B cell (primary cell): ENCODE results near the gene GABRG3. TPM values are rescaled to one million over a fixed set of nuclear protein-coding genes. Genes with fewer than 3 reads are reported as not detected.

Experiments
- ATAC-seq: fragments of 200-7000 bp; cut with Tn5 transposase; one replicate; pipeline ENCODE4 v1.10.0; 2021; ENCODE audit warnings: low read depth, mild to moderate bottlenecking, moderate number of reproducible peaks, moderate library complexity
- CTCF ChIA-PET: fragments of 350-600 bp; sonication (Branson Sonifier 250); formaldehyde crosslinking; loops from one replicate; lab custom pipeline; 2021; ENCODE audit warnings: antibody characterized with exemption, inconsistent platforms; lab: Charles Lee
- POLR2A ChIA-PET: fragments of 350-600 bp; sonication (Branson Sonifier 250); formaldehyde crosslinking; loops from one replicate; lab custom pipeline; 2021; ENCODE audit warnings: antibody characterized with exemption; lab: Charles Lee
- DNase-seq: peaks from one replicate; pipeline ENCODE4 v3.0.0; 2013
- H2AFZ ChIP-seq: 2 replicates; pipeline ENCODE4 v1.6.1; 2012; ENCODE audit warnings: mild to moderate bottlenecking, low read depth, low read length; ENCODE audit not compliant: insufficient read depth, poor library complexity, severe bottlenecking
- H3K27ac ChIP-seq, 2 donors: 1 replicate in 1 of 2; 2 replicates in 1 of 2; pipeline ENCODE4 v1.5.1; 2012 to 2013; ENCODE audit warnings: low read length in 2 of 2, mild to moderate bottlenecking in 2 of 2, moderate library complexity in 1 of 2
- H3K27me3 ChIP-seq, 4 experiments: fragments of 200-600 bp in 1 of 4; sonication (generic) in 1 of 4; replicated peaks in 1 of 4; 1 replicate in 2 of 4; 2 replicates in 2 of 4; pipeline versions ENCODE4 v1.6.1 to v1.7.0; 2013 to 2016; ENCODE audit warnings: low read length in 3 of 4, mild to moderate bottlenecking in 2 of 4, mixed read lengths in 1 of 4, moderate library complexity in 1 of 4; ENCODE audit not compliant: insufficient read depth in 4 of 4, control insufficient read depth in 3 of 4; ENCODE audit errors: control extremely low read depth in 1 of 4
- H3K36me3 ChIP-seq, 2 experiments: replicated peaks in 1 of 2; 1 replicate in 1 of 2; 2 replicates in 1 of 2; pipeline versions ENCODE4 v1.6.1 to v1.7.1; 2013; ENCODE audit warnings: low read length in 1 of 2; ENCODE audit not compliant: insufficient read depth in 2 of 2, control insufficient read depth in 1 of 2; ENCODE audit errors: control extremely low read depth in 1 of 2, extremely low read depth in 1 of 2
- H3K4me1 ChIP-seq, 2 donors: fragments of 200-600 bp in 1 of 2; sonication (generic) in 1 of 2; 1 replicate in 1 of 2; 2 replicates in 1 of 2; pipeline versions ENCODE4 v1.5.1 to v1.6.1; 2013 to 2017; ENCODE audit warnings: low read length in 2 of 2; ENCODE audit not compliant: control insufficient read depth in 2 of 2, insufficient read depth in 2 of 2
- H3K4me2 ChIP-seq: replicated peaks from 2 replicates; pipeline ENCODE3; 2012; ENCODE audit warnings: mild to moderate bottlenecking, low read depth, low read length; ENCODE audit not compliant: poor library complexity, severe bottlenecking
- H3K4me3 ChIP-seq, 5 experiments: fragments of 200-600 bp in 1 of 5; sonication (generic) in 1 of 5; 1 replicate in 3 of 5; 2 replicates in 2 of 5; pipeline versions ENCODE4 v1.5.1 to v1.7.0; 2011 to 2016; ENCODE audit warnings: low read length in 4 of 5, mild to moderate bottlenecking in 4 of 5, low read depth in 2 of 5, control low read depth in 1 of 5, moderate library complexity in 1 of 5; ENCODE audit not compliant: insufficient read depth in 1 of 5; ENCODE audit errors: control extremely low read depth in 1 of 5, extremely low read depth in 1 of 5
- H3K79me2 ChIP-seq: fragments of 200-600 bp; sonication (generic); one replicate; pipeline ENCODE4 v1.6.0; 2016; ENCODE audit warnings: low read length; ENCODE audit not compliant: control insufficient read depth, insufficient read depth
- H3K9ac ChIP-seq: fragments of 200-600 bp; sonication (generic); 2 replicates; pipeline ENCODE4 v1.6.1; 2017; ENCODE audit warnings: mild to moderate bottlenecking, low read length, moderate library complexity
- H3K9me3 ChIP-seq, 3 donors: one replicate each; pipeline versions ENCODE4 v1.6.1 to v1.7.1; 2013; ENCODE audit warnings: low read length in 2 of 3; ENCODE audit not compliant: control insufficient read depth in 2 of 3, insufficient read depth in 1 of 3; ENCODE audit errors: control extremely low read depth in 1 of 3
- H4K20me1 ChIP-seq: 2 replicates; pipeline ENCODE4 v1.6.0; 2012; ENCODE audit warnings: mild to moderate bottlenecking, low read length; ENCODE audit not compliant: insufficient read depth, control insufficient read depth, poor library complexity, severe bottlenecking
- H3K27ac Mint-ChIP-seq: one replicate; pipeline ENCODE4 v1.8.0; 2021; ENCODE audit warnings: mixed read lengths
- H3K27me3 Mint-ChIP-seq: one replicate; pipeline ENCODE4 v1.8.0; 2021; ENCODE audit warnings: mixed read lengths
- H3K4me1 Mint-ChIP-seq: one replicate; pipeline ENCODE4 v1.8.0; 2021; ENCODE audit warnings: mixed read lengths
- H3K4me3 Mint-ChIP-seq: one replicate; pipeline ENCODE4 v1.8.0; 2021; ENCODE audit warnings: mixed read lengths
- H3K9me3 Mint-ChIP-seq: one replicate; pipeline ENCODE4 v1.8.0; 2022; ENCODE audit warnings: mixed read lengths; ENCODE audit not compliant: insufficient read depth
- EZH2 ChIP-seq: IDR thresholded peaks from 2 replicates; pipeline ENCODE4 v1.6.1; 2012; ENCODE audit warnings: borderline replicate concordance, low read depth, mild to moderate bottlenecking, moderate library complexity, low read length; ENCODE audit not compliant: insufficient read depth, poor library complexity, severe bottlenecking
- WGBS: methylation state at CpG from one replicate; pipeline ENCODE4 v1.1.5; 2013; ENCODE audit warnings: missing lambda C conversion rate; ENCODE audit not compliant: insufficient coverage; 5-methylcytosine and 5-hydroxymethylcytosine counted together
- intact Hi-C: fragments of 100-400 bp; cut with micrococcal nuclease; formaldehyde crosslinking; loops from one replicate; pipeline ENCODE4 v1.10.0; 2022
- polyA plus RNA-seq: library from polyadenylated mRNA; depleted of rRNA; stranded (reverse); fragments of >200 nt; gene quantifications from 2 replicates; pipeline ENCODE4 v1.2.3, GENCODE V29; 2012
- total RNA-seq, 2 donors: library from RNA; stranded (reverse); fragments of 120-200 nt in 1 of 2; gene quantifications; 1 replicate in 1 of 2; 2 replicates in 1 of 2; pipeline versions ENCODE4 v1.2.3 to v1.2.4, GENCODE V29; 2013 to 2022
- TF ChIP-seq, protein P1 (sequence below): fragments of 200-600 bp; IDR thresholded peaks from one replicate; pipeline ENCODE4 v1.8.0; 2022; ENCODE audit warnings: antibody characterized with exemption, mild to moderate bottlenecking

GABRG3 gene
- total and polyA plus RNA-seq, 2 donors (not counting 1 experiment from before 2014, with no cell fraction given): not detected

DNA sequence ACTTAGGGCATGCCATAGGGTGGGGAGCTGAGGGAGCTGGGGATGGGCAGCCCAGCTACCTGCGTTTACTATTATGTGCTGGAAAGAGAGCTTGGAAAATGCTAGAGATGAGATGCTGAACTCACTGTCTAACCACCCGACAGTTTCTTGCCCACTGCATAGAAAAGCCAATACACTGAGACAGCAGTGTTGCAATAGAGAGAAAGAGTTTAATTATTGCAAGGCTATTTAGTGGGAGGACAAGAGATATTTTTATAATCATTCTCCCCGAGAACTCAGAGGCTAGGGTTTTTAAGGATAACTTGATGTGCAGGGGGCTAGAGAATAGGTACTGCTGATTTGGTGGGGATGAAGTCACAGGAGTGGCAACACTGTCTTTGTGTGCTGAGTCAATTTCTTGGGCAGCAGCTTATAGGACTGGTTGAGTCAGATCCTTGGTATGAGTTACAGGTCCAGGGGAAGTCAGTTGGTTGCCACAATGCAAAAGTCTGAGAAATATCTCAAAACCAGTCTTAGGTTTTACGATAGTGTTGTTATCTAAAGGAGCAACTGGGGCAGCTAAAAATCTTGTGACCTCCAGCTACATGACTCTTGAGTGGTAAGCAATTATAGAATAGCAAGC is 205.9 kb downstream of the GABRG3 start:
- Mint-ChIP-seq H3K9me3 (peaks cover 9% of the 10 kb centered on the region), H3K27ac (no peak overlapping the region), H3K4me3 (no peak overlapping the region), H3K27me3 (no peaks in the 10 kb centered on the region), H3K4me1 (no peaks in the 10 kb centered on the region)
- Histone ChIP-seq H3K9ac (no peak overlapping the region), H3K79me2 (no peaks in the 10 kb centered on the region), H4K20me1 (no peaks in the 10 kb centered on the region), H3K27me3 (no peaks in the 10 kb centered on the region), H3K27ac (no peak overlapping the region), H3K4me2 (no peak overlapping the region), H2AFZ (no peak overlapping the region), H3K9me3 (peaks cover 0 to 16% (median 15%) of the 10 kb centered on the region in 3 donors), H3K36me3 (no peaks in the 10 kb centered on the region), H3K4me1 (no peaks in the 10 kb centered on the region), H3K4me3 (no peak overlapping the region)
- ATAC-seq: no peak
- CTCF ChIA-PET: no interaction called here
- TF ChIP-seq, protein P1, sequence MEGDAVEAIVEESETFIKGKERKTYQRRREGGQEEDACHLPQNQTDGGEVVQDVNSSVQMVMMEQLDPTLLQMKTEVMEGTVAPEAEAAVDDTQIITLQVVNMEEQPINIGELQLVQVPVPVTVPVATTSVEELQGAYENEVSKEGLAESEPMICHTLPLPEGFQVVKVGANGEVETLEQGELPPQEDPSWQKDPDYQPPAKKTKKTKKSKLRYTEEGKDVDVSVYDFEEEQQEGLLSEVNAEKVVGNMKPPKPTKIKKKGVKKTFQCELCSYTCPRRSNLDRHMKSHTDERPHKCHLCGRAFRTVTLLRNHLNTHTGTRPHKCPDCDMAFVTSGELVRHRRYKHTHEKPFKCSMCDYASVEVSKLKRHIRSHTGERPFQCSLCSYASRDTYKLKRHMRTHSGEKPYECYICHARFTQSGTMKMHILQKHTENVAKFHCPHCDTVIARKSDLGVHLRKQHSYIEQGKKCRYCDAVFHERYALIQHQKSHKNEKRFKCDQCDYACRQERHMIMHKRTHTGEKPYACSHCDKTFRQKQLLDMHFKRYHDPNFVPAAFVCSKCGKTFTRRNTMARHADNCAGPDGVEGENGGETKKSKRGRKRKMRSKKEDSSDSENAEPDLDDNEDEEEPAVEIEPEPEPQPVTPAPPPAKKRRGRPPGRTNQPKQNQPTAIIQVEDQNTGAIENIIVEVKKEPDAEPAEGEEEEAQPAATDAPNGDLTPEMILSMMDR: no peak
- TF ChIP-seq EZH2: no peak
- DNase-seq: no peak
- WGBS: 93% methylated on average over 4 of the region's 4 CpGs
- intact Hi-C loops: no loop called here
- POLR2A ChIA-PET: no interaction called here

DNA sequence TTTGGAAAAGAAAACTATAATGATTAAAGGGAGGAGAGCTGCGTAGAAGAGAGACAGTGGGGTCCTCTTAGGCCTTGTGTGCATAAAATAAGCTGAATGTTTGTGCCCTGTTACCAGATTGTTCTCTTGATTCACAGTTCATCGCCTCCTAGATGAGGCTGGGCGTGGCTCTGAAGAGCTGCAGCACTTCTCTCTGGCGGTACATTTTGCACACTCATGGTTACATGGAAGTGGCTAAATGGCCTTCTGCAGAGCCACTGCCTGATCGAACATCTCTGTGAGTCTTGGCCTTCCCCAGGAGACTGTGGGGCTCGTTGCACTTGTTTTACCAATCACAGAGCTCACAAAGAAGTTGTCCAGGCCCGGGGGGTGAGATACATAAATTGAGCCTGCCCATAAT is 208.8 kb downstream of the GABRG3 start:
- Histone ChIP-seq H3K9me3 (peaks cover 0 to 18% (median 15%) of the 10 kb centered on the region in 3 donors), H4K20me1 (no peaks in the 10 kb centered on the region), H3K79me2 (no peaks in the 10 kb centered on the region), H3K36me3 (no peaks in the 10 kb centered on the region), H3K4me2 (no peak overlapping the region), H2AFZ (no peak overlapping the region), H3K27me3 (no peaks in the 10 kb centered on the region), H3K4me1 (no peaks in the 10 kb centered on the region), H3K4me3 (no peak overlapping the region), H3K27ac (no peak overlapping the region), H3K9ac (no peak overlapping the region)
- ChIA-PET POLR2A (no interaction called here), CTCF (no interaction called here)
- DNase-seq: no peak
- no peak for ATAC-seq
- 87% methylated on average over 5 of the region's 7 CpGs for WGBS
- TF ChIP-seq EZH2: no peak
- TF ChIP-seq, protein P1: no peak
- Mint-ChIP-seq H3K4me3 (no peak overlapping the region), H3K4me1 (no peaks in the 10 kb centered on the region), H3K27ac (no peak overlapping the region), H3K27me3 (no peaks in the 10 kb centered on the region), H3K9me3 (peaks cover 8% of the 10 kb centered on the region)
- intact Hi-C loops: no loop called here
